Hair follicular keratinocyte (primary cell): ENCODE data around the gene SPON2. TPM values are rescaled to one million over a fixed set of nuclear protein-coding genes. Genes with fewer than 3 reads are reported as not detected.

Source experiments
- total RNA-seq: library from RNA; depleted of rRNA; stranded (reverse); fragments of >200 nt; gene quantifications from 2 replicates; pipeline ENCODE4 v1.2.3, GENCODE V29; 2015

The SPON2 gene
- total RNA-seq, result 0.08 and 4.7 TPM in 2 replicates

GRCh38 chr4:1172228-1172851 is at the start of gene SPON2:
SPON2 (minus strand) TSS chr4:1172583.

Other genes starting within 250 kb of the SPON2 start
- 89.1 and 104 TPM in 2 replicates for gene GAK, start 240.3 kb downstream of the SPON2 start, total RNA-seq
- 13.2 and 21.5 TPM in 2 replicates for gene TMEM175, start 240.1 kb downstream of the SPON2 start, total RNA-seq
- 11.8 and 14.7 TPM in 2 replicates for gene DGKQ, start 199.0 kb downstream of the SPON2 start, total RNA-seq
- gene IDUA, start 185.5 kb downstream of the SPON2 start, total RNA-seq, result 1.5 and 5.9 TPM in 2 replicates
- gene SLC26A1, start 179.2 kb downstream of the SPON2 start, total RNA-seq, result not detected in 2 replicates
- 11.8 and 13.7 TPM in 2 replicates for gene FGFRL1, start 161.0 kb downstream of the SPON2 start, total RNA-seq
- 1.2 TPM in 1 of 2 replicates, not detected in the other for gene RNF212, start 59.0 kb downstream of the SPON2 start, total RNA-seq
- 129 and 163 TPM in 2 replicates for gene CTBP1, start 76.5 kb upstream of the SPON2 start, total RNA-seq
- 59.7 and 84.2 TPM in 2 replicates for gene MAEA, start 117.3 kb upstream of the SPON2 start, total RNA-seq
- 3.5 and 7.0 TPM in 2 replicates for gene UVSSA, start 174.6 kb upstream of the SPON2 start, total RNA-seq
- not detected in 2 replicates for gene NKX1-1, start 233.9 kb upstream of the SPON2 start, total RNA-seq